Bronchial epithelial cell (primary cell): ENCODE measurements around the gene PLA2G4A. TPM values are rescaled to one million over a fixed set of nuclear protein-coding genes. Genes with fewer than 3 reads are reported as not detected.
A peak's percentile ranks its signal among the peaks of the same experiment; 100 is the strongest.

Experiments used
- DNase-seq: peaks from one replicate; pipeline ENCODE4 v3.0.0-alpha.2; 2010; ENCODE audit warnings: low read depth
- FAIRE-seq: peaks from 2 replicates; lab custom pipeline; 2011; peaks lifted over from hg19 to GRCh38; lab: Jason Lieb, UNC
- H3K27me3 ChIP-seq: 2 replicates; pipeline ENCODE4 v1.5.1; 2011; ENCODE audit warnings: low read length; ENCODE audit not compliant: control insufficient read depth, insufficient read depth
- H3K36me3 ChIP-seq: 2 replicates; pipeline ENCODE4 v1.5.1; 2011; ENCODE audit warnings: low read length; ENCODE audit not compliant: control insufficient read depth, insufficient read depth
- H3K4me3 ChIP-seq: 2 replicates; pipeline ENCODE4 v1.5.1; 2011; ENCODE audit warnings: mild to moderate bottlenecking, low read depth, low read length, control low read depth
- total RNA-seq: library from RNA; depleted of rRNA; stranded (reverse); fragments of >200 nt; gene quantifications from 2 replicates; pipeline ENCODE4 v1.2.1, GENCODE V29; 2014
- TF ChIP-seq, protein P1 (sequence below): IDR thresholded peaks from 2 replicates; pipeline ENCODE4 v1.5.1; 2011; ENCODE audit warnings: mild to moderate bottlenecking, moderate library complexity, low read length, control low read depth, inconsistent platforms; ENCODE audit not compliant: insufficient read depth, severe bottlenecking

Gene PLA2G4A
- total RNA-seq, 1 donor from 2014 or later: 5.5 TPM

DNA sequence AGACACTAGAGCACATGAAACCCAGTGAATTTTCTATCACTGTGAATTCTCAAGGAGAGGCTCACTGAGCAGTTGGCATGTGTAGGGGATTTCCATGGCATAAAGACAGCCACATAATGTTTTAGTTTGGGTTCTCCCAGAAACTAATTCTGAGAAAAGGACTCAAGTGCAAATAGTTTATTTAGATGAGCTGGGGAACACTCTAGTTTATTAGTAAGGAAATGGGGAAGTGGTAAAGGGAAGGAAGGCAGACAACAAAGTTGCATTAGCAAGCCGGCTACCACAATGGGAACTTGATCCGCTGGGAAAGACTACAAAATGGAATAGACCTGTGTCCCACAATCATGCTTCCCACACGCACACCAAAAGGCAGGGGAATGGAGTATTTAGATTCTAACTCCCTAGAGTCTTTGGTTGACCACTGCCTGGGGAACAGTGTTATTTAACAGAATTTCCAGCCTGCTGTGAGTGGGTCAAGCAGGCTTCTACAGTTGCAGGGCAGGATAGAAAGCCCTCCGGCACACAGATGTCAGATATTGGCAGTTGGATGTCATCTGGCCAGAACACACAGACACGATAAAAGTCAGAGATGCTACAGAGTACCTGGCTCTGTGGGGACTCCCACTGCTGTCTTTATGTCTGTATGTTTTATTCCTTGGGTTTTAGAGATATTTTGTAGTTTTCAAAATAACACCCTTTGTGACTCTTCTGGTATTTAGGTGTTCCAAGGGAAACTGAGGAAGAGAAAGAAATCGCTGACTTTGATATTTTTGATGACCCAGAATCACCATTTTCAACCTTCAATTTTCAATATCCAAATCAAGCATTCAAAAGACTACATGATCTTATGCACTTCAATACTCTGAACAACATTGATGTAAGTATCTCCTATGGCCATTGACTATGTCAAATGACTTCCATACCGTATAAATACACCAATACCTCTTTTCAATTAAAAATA lies 150.1 kb downstream of the PLA2G4A start:
- DNase-seq (no peak), FAIRE-seq (peak; percentile 13)
- Histone ChIP-seq H3K4me3 (no peak overlapping the region), H3K27me3 (no peaks in the 10 kb centered on the region), H3K36me3 (no peaks in the 10 kb centered on the region)
- TF ChIP-seq, protein P1, sequence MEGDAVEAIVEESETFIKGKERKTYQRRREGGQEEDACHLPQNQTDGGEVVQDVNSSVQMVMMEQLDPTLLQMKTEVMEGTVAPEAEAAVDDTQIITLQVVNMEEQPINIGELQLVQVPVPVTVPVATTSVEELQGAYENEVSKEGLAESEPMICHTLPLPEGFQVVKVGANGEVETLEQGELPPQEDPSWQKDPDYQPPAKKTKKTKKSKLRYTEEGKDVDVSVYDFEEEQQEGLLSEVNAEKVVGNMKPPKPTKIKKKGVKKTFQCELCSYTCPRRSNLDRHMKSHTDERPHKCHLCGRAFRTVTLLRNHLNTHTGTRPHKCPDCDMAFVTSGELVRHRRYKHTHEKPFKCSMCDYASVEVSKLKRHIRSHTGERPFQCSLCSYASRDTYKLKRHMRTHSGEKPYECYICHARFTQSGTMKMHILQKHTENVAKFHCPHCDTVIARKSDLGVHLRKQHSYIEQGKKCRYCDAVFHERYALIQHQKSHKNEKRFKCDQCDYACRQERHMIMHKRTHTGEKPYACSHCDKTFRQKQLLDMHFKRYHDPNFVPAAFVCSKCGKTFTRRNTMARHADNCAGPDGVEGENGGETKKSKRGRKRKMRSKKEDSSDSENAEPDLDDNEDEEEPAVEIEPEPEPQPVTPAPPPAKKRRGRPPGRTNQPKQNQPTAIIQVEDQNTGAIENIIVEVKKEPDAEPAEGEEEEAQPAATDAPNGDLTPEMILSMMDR: no peak

DNA sequence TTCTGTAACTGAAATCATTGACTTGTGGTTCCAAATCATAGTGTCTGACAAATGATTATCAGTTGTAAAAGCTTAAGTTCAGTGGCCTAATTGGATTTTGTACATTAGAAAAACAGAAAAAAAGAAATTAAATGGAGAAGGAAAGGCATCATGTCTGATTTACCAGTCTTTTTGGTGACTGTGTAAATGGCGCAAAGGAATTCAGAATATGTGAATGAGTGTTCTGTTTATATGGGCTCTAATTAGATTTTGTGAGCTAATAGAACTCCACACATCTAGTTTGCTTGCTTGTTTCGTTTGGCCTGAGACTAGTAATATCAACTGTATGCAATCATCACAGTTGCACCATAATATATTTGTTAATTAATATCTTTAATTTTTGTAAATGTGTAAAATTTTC lies 151.7 kb downstream of the PLA2G4A start:
- Histone ChIP-seq H3K36me3 (no peaks in the 10 kb centered on the region), H3K27me3 (no peaks in the 10 kb centered on the region), H3K4me3 (no peak overlapping the region)
- TF ChIP-seq, protein P1: no peak
- DNase-seq (no peak), FAIRE-seq (no peak)

DNA sequence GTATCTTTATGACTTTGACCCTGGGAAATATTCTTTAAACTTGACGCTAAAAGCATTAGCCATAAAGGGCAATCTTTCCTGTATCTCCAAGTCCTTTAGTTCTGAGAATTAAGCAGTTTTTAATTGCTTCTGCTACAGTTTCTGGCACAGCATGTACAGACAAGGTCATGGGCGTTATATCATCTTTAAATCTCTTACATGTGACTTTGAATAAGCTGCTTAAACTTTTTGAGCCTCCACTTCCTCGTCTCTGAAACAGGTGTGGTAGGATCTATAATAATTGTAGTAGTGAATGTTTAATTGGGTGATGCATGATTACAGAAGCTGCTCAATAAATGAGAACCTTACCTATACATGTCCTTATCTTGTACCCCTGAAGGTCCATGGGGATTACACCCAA lies 153.4 kb downstream of the PLA2G4A start:
- DNase-seq: no peak
- no peaks in the 10 kb centered on the region for H3K27me3 ChIP-seq
- no peak for FAIRE-seq
- TF ChIP-seq, protein P1: no peak
- H3K36me3 ChIP-seq: no peaks in the 10 kb centered on the region
- H3K4me3 ChIP-seq: no peak overlapping the region

DNA sequence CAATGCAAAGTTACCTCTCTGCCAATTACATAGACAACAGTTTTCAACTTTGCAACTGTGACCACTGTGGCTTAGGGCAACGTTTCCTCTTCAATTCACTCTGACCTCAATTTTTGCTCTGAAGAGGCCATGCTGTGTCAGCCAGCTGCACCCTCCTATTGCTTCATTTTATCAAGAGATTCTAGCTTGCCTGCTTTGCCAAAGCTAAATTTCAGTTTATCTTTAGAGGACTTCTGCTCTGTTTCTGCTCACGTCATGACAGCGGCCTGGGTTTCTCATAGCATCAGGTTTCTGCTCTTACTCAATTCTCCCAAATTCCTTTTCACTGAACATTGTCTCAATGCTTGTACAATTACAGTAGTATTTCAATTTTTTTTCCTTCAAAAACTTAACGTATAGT lies 154.6 kb downstream of the PLA2G4A start:
- Histone ChIP-seq H3K27me3 (no peaks in the 10 kb centered on the region), H3K36me3 (no peaks in the 10 kb centered on the region), H3K4me3 (no peak overlapping the region)
- no peak for DNase-seq
- FAIRE-seq: no peak
- TF ChIP-seq, protein P1: no peak

DNA sequence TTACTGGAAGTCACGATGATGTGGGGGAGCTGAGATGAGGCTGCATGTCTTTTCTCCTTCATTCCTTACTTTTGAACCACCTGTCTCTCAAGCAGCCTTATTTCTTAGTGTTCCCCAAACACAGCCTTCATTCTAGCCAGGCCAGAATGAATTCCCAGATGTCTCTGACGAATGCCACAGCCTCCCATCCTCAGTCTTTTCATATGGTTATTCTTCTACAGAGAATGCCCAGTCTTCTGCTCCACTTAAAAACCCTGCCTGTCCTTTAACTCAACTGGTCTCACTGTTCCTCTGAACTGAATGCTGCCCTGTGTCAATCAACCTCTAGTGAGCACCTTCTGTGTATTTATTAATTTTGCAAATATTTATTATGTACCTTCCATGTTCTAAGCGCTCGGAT lies 156.2 kb downstream of the PLA2G4A start:
- Histone ChIP-seq H3K36me3 (no peaks in the 10 kb centered on the region), H3K27me3 (no peaks in the 10 kb centered on the region), H3K4me3 (no peak overlapping the region)
- DNase-seq: no peak
- TF ChIP-seq, protein P1: no peak
- FAIRE-seq: no peak
